Lower leg skin (tissue), 4 donors: ENCODE data around the gene DYRK4. TPM values are rescaled to one million over a fixed set of nuclear protein-coding genes. Genes with fewer than 3 reads are reported as not detected.

ENCODE experiments used
- DNase-seq, 2 donors: peaks; one replicate each; pipeline ENCODE4 v3.0.0-alpha.2; 2019; ENCODE audit warnings: low spot score in 2 of 2
- H3K4me3 ChIP-seq: fragments of 200-600 bp; sonication (generic); 2 replicates; pipeline ENCODE4 v1.5.1; 2017; ENCODE audit warnings: mild to moderate bottlenecking, low read depth; ENCODE audit not compliant: poor library complexity, severe bottlenecking
- POLR2A ChIP-seq, 2 donors: fragments of 450-650 bp; IDR thresholded peaks; one replicate each; pipeline ENCODE4 v1.6.1; 2016 to 2017; ENCODE audit warnings: antibody characterized with exemption in 2 of 2, mild to moderate bottlenecking in 1 of 2, moderate library complexity in 1 of 2
- WGBS, 2 donors: methylation state at CpG; one replicate each; pipeline ENCODE4 v1.1.5; 2018; 5-methylcytosine and 5-hydroxymethylcytosine counted together
- intact Hi-C: fragments of 100-400 bp; cut with DNase I; formaldehyde crosslinking; loops from one replicate; pipeline ENCODE4 v1.15.0; 2023; ENCODE audit warnings: low total_unique reads
- total RNA-seq, 4 donors: library from RNA; depleted of rRNA; stranded (reverse); fragments of >200 nt; gene quantifications; one replicate each; pipeline ENCODE4 v1.1.0, GENCODE V29; 2016
- TF ChIP-seq, protein P1 (sequence below), 3 donors: fragments of 450-650 bp; IDR thresholded peaks; one replicate each; pipeline ENCODE4 v1.5.1; 2016; ENCODE audit warnings: antibody characterized with exemption in 3 of 3, mild to moderate bottlenecking in 3 of 3, moderate library complexity in 2 of 3

Gene DYRK4
- total RNA-seq, 4 donors from 2014 or later, result 15.5 to 30.5 (median 22.1) TPM

DNA sequence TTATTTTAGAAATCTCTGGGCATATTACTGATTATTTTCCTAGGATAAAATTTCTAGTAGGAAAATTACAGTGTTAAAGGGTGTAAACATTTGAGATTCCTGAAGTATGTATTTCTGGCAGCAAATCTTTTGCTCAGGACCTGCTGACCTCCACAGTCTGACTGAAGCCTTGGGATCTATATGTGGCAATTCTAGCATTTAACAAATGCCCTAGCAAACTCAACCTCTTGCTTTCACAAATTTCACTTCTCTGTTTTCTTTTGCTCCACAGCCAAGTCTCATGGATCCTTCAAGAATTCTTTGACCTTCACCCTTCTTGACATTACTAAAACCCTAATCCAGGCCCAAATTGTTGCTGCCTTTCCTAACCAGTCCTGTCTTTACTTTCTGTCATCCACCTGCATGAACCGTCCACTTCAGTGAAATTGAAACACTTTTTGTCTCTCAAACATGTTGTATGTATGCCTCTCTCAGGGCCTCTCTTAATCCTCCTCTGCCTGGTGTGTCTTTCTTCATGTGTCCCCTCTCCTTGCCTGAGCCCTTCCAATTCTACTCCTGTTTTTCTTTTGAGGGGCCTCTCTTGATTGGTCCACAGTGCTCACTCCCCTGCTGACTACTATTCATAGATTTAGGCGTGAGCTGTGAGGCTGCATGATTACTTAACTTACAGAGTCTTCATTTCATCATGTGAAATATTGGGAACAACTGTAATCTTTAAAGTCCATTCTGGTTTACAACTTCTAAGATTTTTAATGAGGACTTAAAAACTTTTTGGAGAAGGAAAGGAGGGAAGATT is 5.1 kb upstream of the DYRK4 start:
- intact Hi-C loops, result no loop called here
- DNase-seq, result no peak
- 93 to 95% methylated on average over 2 of the region's 2 CpGs for WGBS, 2 donors
- TF ChIP-seq, protein P1, sequence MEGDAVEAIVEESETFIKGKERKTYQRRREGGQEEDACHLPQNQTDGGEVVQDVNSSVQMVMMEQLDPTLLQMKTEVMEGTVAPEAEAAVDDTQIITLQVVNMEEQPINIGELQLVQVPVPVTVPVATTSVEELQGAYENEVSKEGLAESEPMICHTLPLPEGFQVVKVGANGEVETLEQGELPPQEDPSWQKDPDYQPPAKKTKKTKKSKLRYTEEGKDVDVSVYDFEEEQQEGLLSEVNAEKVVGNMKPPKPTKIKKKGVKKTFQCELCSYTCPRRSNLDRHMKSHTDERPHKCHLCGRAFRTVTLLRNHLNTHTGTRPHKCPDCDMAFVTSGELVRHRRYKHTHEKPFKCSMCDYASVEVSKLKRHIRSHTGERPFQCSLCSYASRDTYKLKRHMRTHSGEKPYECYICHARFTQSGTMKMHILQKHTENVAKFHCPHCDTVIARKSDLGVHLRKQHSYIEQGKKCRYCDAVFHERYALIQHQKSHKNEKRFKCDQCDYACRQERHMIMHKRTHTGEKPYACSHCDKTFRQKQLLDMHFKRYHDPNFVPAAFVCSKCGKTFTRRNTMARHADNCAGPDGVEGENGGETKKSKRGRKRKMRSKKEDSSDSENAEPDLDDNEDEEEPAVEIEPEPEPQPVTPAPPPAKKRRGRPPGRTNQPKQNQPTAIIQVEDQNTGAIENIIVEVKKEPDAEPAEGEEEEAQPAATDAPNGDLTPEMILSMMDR (IDR thresholded peaks at IDR 0.05), result no peak
- TF ChIP-seq POLR2A (IDR thresholded peaks at IDR 0.05), result no peak
- no peak overlapping the region for H3K4me3 ChIP-seq

- no peak for TF ChIP-seq POLR2A (IDR thresholded peaks at IDR 0.05)
- TF ChIP-seq, protein P1 (IDR thresholded peaks at IDR 0.05), result no peak
- intact Hi-C loops, result no loop called here
- DNase-seq, result no peak
- WGBS, 2 donors, result 87 to 89% methylated on average over 5 of the region's 5 CpGs
- H3K4me3 ChIP-seq, result no peak overlapping the region
These were observed 4.4 kb upstream of the DYRK4 start for GRCh38 chr12:4557586-4557985.

- no peak for DNase-seq
- TF ChIP-seq, protein P1 (IDR thresholded peaks at IDR 0.05), result no peak
- TF ChIP-seq POLR2A (IDR thresholded peaks at IDR 0.05), result no peak
- intact Hi-C loops, result no loop called here
- H3K4me3 ChIP-seq, result no peak overlapping the region
- WGBS, 2 donors, result 97 to 98% methylated on average over 2 of the region's 2 CpGs
These were observed 3.8 kb upstream of the DYRK4 start for GRCh38 chr12:4558171-4558570.

DNA sequence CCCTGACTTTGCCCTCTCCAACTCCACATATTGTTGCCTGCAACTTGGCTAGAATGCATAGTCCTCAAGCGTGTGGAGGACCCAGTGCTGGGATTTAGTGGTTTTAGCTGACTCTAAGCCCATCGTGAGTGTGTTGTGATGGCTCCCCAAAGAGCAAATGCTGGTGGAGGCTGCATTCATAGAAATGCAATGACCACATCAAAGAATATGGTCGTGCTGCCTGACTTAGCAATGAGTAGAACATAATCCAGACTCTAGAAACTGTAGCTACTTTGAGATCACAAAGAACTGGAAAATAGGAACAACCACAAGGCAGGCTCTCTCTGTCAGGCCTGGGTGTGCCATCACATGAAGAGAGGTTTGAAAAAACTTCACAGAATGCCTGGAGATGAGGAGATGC is 1.3 kb downstream of the DYRK4 start:
- WGBS, 2 donors, result 76 to 77% methylated on average over 3 of the region's 3 CpGs
- intact Hi-C loops, result no loop called here
- H3K4me3 ChIP-seq, result no peak overlapping the region
- TF ChIP-seq POLR2A (IDR thresholded peaks at IDR 0.05), result no peak
- TF ChIP-seq, protein P1 (IDR thresholded peaks at IDR 0.05), result no peak
- DNase-seq, result no peak

DNA sequence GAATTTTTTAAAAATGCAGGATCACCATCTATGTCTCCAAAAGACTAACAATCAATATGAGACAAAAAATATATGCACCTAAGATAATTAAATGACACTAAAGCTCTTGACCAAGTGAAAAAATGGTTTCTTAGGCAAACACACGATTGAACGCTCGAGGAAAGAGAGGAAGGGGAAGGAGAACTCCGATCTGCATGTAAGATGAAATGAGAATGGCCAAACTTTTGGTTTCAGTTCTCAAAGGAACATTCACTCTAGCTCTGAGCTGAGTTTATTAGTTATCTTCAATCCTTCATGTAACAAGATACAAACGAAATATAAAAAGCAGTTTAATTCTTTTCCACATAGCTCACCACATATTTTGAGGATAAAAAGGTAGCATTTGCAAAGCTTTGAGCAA is 2.8 kb downstream of the DYRK4 start:
- TF ChIP-seq POLR2A (IDR thresholded peaks at IDR 0.05), result no peak
- TF ChIP-seq, protein P1 (IDR thresholded peaks at IDR 0.05), result no peak
- H3K4me3 ChIP-seq, result no peak overlapping the region
- intact Hi-C loops, result no loop called here
- no peak for DNase-seq
- WGBS, 2 donors, result 68 to 70% methylated on average over 5 of the region's 5 CpGs

DNA sequence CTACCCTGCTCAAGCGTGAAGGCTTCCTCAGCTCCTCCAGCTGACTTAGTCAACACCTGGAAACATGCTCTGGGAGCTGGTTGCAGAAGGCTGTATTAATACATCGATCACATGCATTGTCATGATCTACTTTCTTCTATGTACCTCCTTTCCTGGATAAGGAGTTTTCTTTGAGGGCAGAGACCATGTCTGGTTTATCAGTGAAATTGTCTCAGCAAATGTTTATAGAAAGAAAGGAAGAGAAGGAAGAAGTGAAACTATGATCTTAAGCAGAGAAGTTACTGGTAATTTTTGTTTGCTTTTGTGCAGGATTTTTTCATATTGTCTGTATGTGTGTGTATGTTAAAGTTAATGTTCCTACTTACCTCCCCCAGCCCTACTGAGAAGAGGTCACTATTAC is 4.5 kb downstream of the DYRK4 start:
- TF ChIP-seq, protein P1 (IDR thresholded peaks at IDR 0.05), result no peak
- no peak for TF ChIP-seq POLR2A (IDR thresholded peaks at IDR 0.05)
- DNase-seq, result no peak
- no peak overlapping the region for H3K4me3 ChIP-seq

More for the DNA sequence above, 4.5 kb downstream of the DYRK4 start:
- intact Hi-C loops, result no loop called here
- WGBS, 2 donors, result 79 to 87% methylated on average over 2 of the region's 2 CpGs
